Spleen (tissue), 7 donors: ENCODE data around the gene PROCA1.

ENCODE experiments used
- CTCF ChIP-seq, 11 experiments: fragments of 200-600 bp in 7 of 11; fragments of 450-650 bp in 4 of 11; sonication (generic) in 4 of 11; IDR thresholded peaks in 8 of 11; conservative IDR thresholded peaks in 3 of 11; 1 replicate in 7 of 11; 2 replicates in 4 of 11; pipeline versions ENCODE4 v1.4.0 to v1.8.0; 2016 to 2021; ENCODE audit warnings: antibody characterized with exemption in 11 of 11, inconsistent platforms in 4 of 11, mild to moderate bottlenecking in 1 of 11
- POLR2A ChIP-seq, 3 donors: fragments of 450-650 bp; IDR thresholded peaks; one replicate each; pipeline ENCODE4 v1.5.1; 2017; ENCODE audit warnings: antibody characterized with exemption in 3 of 3, mild to moderate bottlenecking in 1 of 3
- POLR2AphosphoS5 ChIP-seq, 3 donors: sonication (generic); formaldehyde crosslinking; IDR thresholded peaks; one replicate each; pipeline ENCODE4 v1.5.1; 2017; ENCODE audit warnings: antibody characterized with exemption in 3 of 3
- donor health status: DM: no; HTN: no; CAD: no; lungs with moderate emphysema.
- donor health status: DM: no; HTN: no; CAD: no.
- donor health status: DM: no; HTN: no; CAD: no.

- no peak for TF ChIP-seq CTCF (IDR thresholded peaks at IDR 0.05 in 8 of 11, conservative IDR thresholded peaks at IDR 0.05 in 3 of 11)
- TF ChIP-seq POLR2AphosphoS5 (IDR thresholded peaks at IDR 0.05), result no peak
- TF ChIP-seq POLR2A (IDR thresholded peaks at IDR 0.05), result no peak
Measured at GRCh38 chr17:28718333-28719020, 6.8 kb upstream of the PROCA1 start.
